Panc1 (cell line): Measurements from ENCODE around the gene NDUFAF8.

Experiments
- TF ChIP-seq, protein P1 (sequence below): fragments of 450-650 bp; IDR thresholded peaks from 2 replicates; pipeline ENCODE4 v1.5.1; 2017; ENCODE audit warnings: mild to moderate bottlenecking
- TF ChIP-seq, protein P2 (sequence below), 2 experiments: IDR thresholded peaks; 2 replicates each; pipeline ENCODE4 v1.6.1; 2011 to 2012; ENCODE audit warnings: low read depth in 2 of 2, control low read depth in 1 of 2, low read length in 1 of 2, mild to moderate bottlenecking in 1 of 2, moderate library complexity in 1 of 2; ENCODE audit not compliant: insufficient read depth in 1 of 2

GRCh38 chr17:81231121-81231645, 7.9 kb upstream of the NDUFAF8 start:
- TF ChIP-seq, protein P1, sequence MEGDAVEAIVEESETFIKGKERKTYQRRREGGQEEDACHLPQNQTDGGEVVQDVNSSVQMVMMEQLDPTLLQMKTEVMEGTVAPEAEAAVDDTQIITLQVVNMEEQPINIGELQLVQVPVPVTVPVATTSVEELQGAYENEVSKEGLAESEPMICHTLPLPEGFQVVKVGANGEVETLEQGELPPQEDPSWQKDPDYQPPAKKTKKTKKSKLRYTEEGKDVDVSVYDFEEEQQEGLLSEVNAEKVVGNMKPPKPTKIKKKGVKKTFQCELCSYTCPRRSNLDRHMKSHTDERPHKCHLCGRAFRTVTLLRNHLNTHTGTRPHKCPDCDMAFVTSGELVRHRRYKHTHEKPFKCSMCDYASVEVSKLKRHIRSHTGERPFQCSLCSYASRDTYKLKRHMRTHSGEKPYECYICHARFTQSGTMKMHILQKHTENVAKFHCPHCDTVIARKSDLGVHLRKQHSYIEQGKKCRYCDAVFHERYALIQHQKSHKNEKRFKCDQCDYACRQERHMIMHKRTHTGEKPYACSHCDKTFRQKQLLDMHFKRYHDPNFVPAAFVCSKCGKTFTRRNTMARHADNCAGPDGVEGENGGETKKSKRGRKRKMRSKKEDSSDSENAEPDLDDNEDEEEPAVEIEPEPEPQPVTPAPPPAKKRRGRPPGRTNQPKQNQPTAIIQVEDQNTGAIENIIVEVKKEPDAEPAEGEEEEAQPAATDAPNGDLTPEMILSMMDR: no peak
- TF ChIP-seq, protein P2, sequence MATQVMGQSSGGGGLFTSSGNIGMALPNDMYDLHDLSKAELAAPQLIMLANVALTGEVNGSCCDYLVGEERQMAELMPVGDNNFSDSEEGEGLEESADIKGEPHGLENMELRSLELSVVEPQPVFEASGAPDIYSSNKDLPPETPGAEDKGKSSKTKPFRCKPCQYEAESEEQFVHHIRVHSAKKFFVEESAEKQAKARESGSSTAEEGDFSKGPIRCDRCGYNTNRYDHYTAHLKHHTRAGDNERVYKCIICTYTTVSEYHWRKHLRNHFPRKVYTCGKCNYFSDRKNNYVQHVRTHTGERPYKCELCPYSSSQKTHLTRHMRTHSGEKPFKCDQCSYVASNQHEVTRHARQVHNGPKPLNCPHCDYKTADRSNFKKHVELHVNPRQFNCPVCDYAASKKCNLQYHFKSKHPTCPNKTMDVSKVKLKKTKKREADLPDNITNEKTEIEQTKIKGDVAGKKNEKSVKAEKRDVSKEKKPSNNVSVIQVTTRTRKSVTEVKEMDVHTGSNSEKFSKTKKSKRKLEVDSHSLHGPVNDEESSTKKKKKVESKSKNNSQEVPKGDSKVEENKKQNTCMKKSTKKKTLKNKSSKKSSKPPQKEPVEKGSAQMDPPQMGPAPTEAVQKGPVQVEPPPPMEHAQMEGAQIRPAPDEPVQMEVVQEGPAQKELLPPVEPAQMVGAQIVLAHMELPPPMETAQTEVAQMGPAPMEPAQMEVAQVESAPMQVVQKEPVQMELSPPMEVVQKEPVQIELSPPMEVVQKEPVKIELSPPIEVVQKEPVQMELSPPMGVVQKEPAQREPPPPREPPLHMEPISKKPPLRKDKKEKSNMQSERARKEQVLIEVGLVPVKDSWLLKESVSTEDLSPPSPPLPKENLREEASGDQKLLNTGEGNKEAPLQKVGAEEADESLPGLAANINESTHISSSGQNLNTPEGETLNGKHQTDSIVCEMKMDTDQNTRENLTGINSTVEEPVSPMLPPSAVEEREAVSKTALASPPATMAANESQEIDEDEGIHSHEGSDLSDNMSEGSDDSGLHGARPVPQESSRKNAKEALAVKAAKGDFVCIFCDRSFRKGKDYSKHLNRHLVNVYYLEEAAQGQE (IDR thresholded peaks at IDR 0.05; ENCODE audit: insufficient read depth in 1 of 2, low read depth in 2 of 2, low read length in 1 of 2): no peak
